ENCODE data around the gene SLC6A16.
"Not testable (repeated sequence)": the region's sequence is repeated elsewhere in the genome, so short reads cannot be mapped to it uniquely, and the experiment has no call there.

Gene SLC6A16

GRCh38 chr19:49324801-49325576 lies at the start of gene SLC6A16:
TSS of gene SLC6A16 (minus strand) at chr19:49325191. CDS start at chr19:49311347, 13,844 bp downstream.
- DNase-seq: no peak

- DNase-seq: not testable (repeated sequence)
These were observed 48.2 kb upstream of the SLC6A16 start for GRCh38 chr19:49373174-49373573.

GRCh38 chr19:49371184-49371583 lies 46.2 kb upstream of the SLC6A16 start:
- DNase-seq: no peak

- DNase-seq: no peak
These were observed 43.8 kb upstream of the SLC6A16 start for GRCh38 chr19:49368711-49369358.

GRCh38 chr19:49366110-49366509 lies 41.1 kb upstream of the SLC6A16 start:
- DNase-seq: no peak

- no peak for DNase-seq
These were observed 39.2 kb upstream of the SLC6A16 start for GRCh38 chr19:49364083-49364737.

GRCh38 chr19:49363268-49364082 lies 38.5 kb upstream of the SLC6A16 start, which contains the start of gene DKKL1:
TSS of gene DKKL1 (plus strand) at chr19:49363877. CDS start at chr19:49363999, 122 bp downstream.
- peak in 1 of 3 experiments; percentile 66 for DNase-seq

GRCh38 chr19:49362929-49363267 lies 37.9 kb upstream of the SLC6A16 start:
- DNase-seq: no peak

- DNase-seq: no peak
These were observed 37.3 kb upstream of the SLC6A16 start, which contains the start of gene TEAD2 for GRCh38 chr19:49362048-49362928. TSS of gene TEAD2 (minus strand) at chr19:49362416. CDS start at chr19:49360075, 2,341 bp downstream.

- no peak for DNase-seq
These were observed 36.6 kb upstream of the SLC6A16 start for GRCh38 chr19:49361438-49362047.

- DNase-seq: no peak
These were observed 35.1 kb upstream of the SLC6A16 start for GRCh38 chr19:49359851-49360820.

- DNase-seq: no peak
These were observed 32.2 kb upstream of the SLC6A16 start for GRCh38 chr19:49357186-49357585.

- no peak for DNase-seq
These were observed 31.4 kb upstream of the SLC6A16 start for GRCh38 chr19:49356382-49356781.

GRCh38 chr19:49355909-49356353 lies 30.9 kb upstream of the SLC6A16 start:
- no peak for DNase-seq

- DNase-seq: no peak
These were observed 24.6 kb upstream of the SLC6A16 start for GRCh38 chr19:49349567-49349966.

- DNase-seq: no peak
These were observed 23.6 kb upstream of the SLC6A16 start for GRCh38 chr19:49348305-49349189.

GRCh38 chr19:49347835-49348234 lies 22.8 kb upstream of the SLC6A16 start:
- DNase-seq: peak in 1 of 3 experiments; percentile 32

- no peak for DNase-seq
These were observed 22.2 kb upstream of the SLC6A16 start for GRCh38 chr19:49347191-49347590.
